Hepatocyte (in vitro differentiated cells): Measurements from ENCODE around the gene IQCF5. TPM values are rescaled to one million over a fixed set of nuclear protein-coding genes. Genes with fewer than 3 reads are reported as not detected.

Experiments used
- polyA plus RNA-seq: library from polyadenylated mRNA; unstranded; fragments of >200 nt; fragmentation: Nextera tagmentation; extraction: Ambion mirVana; gene quantifications from 2 replicates; pipeline ENCODE4 v1.2.1, GENCODE V29; 2016
- small RNA-seq: library from RNA; depleted of rRNA; stranded (forward); fragments of <200 nt; gene quantifications from one replicate; pipeline ENCODE3, GENCODE V24; 2014
- total RNA-seq: library from RNA; depleted of rRNA; stranded (reverse); fragments of >200 nt; gene quantifications from 2 replicates; pipeline ENCODE4 v1.2.3, GENCODE V29; 2014

IQCF5 gene
- total and polyA plus RNA-seq, 2 experiments from 2014 or later, result not detected

Small RNAs within 50 kb of the gene (small RNA-seq; reads per million reads assigned to genes)
- 0.22 reads per million for gene RN7SL504P

Other genes with a start within 250 kb of the IQCF5 start
- 57.4 and 59.6 TPM in 2 replicates for gene TEX264, start 204.3 kb downstream of the IQCF5 start, total RNA-seq
- gene TEX264, start 204.3 kb downstream of the IQCF5 start, polyA plus RNA-seq, result 98.7 and 103 TPM in 2 replicates
- 0.27 TPM in 1 of 2 replicates, not detected in the other for gene GRM2, start 168.5 kb downstream of the IQCF5 start, total RNA-seq
- 0.10 TPM in 1 of 2 replicates, not detected in the other for gene GRM2, start 168.5 kb downstream of the IQCF5 start, polyA plus RNA-seq
- gene IQCF6, start 96.4 kb downstream of the IQCF5 start, total RNA-seq, result not detected in 2 replicates
- not detected in 2 replicates for gene IQCF6, start 96.4 kb downstream of the IQCF5 start, polyA plus RNA-seq
- gene IQCF2, start 14.0 kb downstream of the IQCF5 start, total RNA-seq, result not detected in 2 replicates
- not detected in 2 replicates for gene IQCF2, start 14.0 kb downstream of the IQCF5 start, polyA plus RNA-seq
- gene IQCF1, start 27.8 kb upstream of the IQCF5 start, total RNA-seq, result not detected in 2 replicates
- gene IQCF1, start 27.8 kb upstream of the IQCF5 start, polyA plus RNA-seq, result not detected in 2 replicates
- 14.0 and 17.5 TPM in 2 replicates for gene RRP9, start 66.3 kb upstream of the IQCF5 start, total RNA-seq
- 23.1 and 32.8 TPM in 2 replicates for gene RRP9, start 66.3 kb upstream of the IQCF5 start, polyA plus RNA-seq
- gene PARP3, start 66.8 kb upstream of the IQCF5 start, total RNA-seq, result 7.0 and 9.3 TPM in 2 replicates
- 10.3 and 11.6 TPM in 2 replicates for gene PARP3, start 66.8 kb upstream of the IQCF5 start, polyA plus RNA-seq
- not detected in 2 replicates for gene GPR62, start 79.8 kb upstream of the IQCF5 start, total RNA-seq
- 0.08 TPM in 1 of 2 replicates, not detected in the other for gene GPR62, start 79.8 kb upstream of the IQCF5 start, polyA plus RNA-seq
- 48.6 and 60.2 TPM in 2 replicates for gene PCBP4, start 91.9 kb upstream of the IQCF5 start, total RNA-seq
- 42.4 and 53.7 TPM in 2 replicates for gene PCBP4, start 91.9 kb upstream of the IQCF5 start, polyA plus RNA-seq
- 31.9 and 32.8 TPM in 2 replicates for gene ABHD14B, start 98.4 kb upstream of the IQCF5 start, total RNA-seq
- gene ABHD14B, start 98.4 kb upstream of the IQCF5 start, polyA plus RNA-seq, result 40.2 and 48.4 TPM in 2 replicates
- 17.1 and 22.3 TPM in 2 replicates for gene ABHD14A, start 99.5 kb upstream of the IQCF5 start, total RNA-seq
- gene ABHD14A, start 99.5 kb upstream of the IQCF5 start, polyA plus RNA-seq, result 55.1 and 68.6 TPM in 2 replicates
- 114 and 164 TPM in 2 replicates for gene ACY1, start 107.9 kb upstream of the IQCF5 start, total RNA-seq
- gene ACY1, start 107.9 kb upstream of the IQCF5 start, polyA plus RNA-seq, result 148 and 183 TPM in 2 replicates
- gene RPL29, start 120.3 kb upstream of the IQCF5 start, total RNA-seq, result 981 and 1,184 TPM in 2 replicates
- gene RPL29, start 120.3 kb upstream of the IQCF5 start, polyA plus RNA-seq, result 786 and 812 TPM in 2 replicates
- gene DUSP7, start 181.0 kb upstream of the IQCF5 start, total RNA-seq, result 13.1 and 13.8 TPM in 2 replicates
- gene DUSP7, start 181.0 kb upstream of the IQCF5 start, polyA plus RNA-seq, result 5.9 and 6.4 TPM in 2 replicates